ENCODE data around the gene MRTFB.

MRTFB gene

DNA sequence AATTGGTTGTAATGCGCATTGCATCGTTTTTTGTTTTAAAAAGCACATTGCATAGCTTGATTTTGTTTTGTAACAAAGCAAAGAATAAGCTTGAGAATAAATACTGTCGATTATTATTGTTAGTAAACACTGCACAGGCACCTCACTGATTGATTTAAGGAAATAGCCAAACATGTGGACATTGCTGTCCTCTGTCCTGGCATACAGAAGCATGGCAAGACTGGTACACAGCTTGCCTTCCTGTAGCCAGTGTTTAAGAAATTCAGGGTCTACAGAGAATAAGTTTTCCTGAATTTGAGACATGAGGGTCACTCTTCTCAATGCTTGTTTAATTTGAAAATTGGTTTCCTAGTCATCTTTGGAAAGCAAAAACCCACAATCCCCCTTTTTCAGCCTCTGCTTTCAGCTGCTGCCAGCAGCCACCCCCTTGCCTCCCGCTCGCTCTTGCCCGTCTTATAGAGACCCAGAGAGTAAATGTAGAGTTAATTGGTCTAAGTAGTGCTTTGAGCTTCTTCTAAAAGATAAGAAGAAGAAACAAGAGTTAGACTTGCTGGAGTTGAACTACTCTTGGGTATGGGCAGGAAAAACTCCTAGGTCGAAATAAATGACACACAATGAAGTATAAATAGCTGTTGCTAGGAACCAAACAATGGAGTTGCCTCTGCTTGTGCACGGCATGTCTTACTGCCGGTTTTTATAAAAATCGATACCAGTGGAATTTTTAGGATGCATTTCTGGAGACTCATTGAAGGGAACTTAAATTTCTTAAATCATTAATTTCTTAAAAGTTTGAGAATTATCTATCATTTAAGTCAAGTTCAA is 116.6 kb downstream of the MRTFB start:
- no peak for DNase-seq

DNA sequence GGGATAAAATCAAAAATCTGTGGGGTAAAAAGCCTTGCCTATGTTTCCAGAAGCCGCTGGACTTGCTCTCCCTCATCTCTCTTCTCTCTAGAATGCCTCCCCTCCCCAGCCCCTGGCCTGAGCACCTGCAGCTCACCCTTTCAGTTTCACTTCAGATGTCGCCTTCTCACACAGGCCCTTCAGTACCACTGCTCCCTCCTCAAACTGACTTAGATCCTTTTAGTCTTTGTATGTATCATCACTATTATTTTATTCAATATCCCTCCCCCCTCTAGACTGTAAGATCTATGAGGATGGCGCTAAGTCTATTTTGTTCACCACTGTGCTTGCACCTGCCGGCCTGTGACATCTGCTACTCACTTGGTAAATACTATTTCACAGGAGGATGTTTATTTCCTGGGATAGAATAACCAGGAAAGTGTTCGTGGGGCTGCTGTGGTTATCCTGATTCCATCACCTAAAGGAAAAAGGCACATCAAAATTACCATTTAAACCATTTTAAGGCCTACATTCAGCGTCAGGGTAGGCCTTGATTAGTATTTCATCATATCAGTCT is 122.3 kb downstream of the MRTFB start:
- DNase-seq, result peak; percentile 36

- DNase-seq, result no peak
Observed at GRCh38 chr16:14194721-14195120, 123.6 kb downstream of the MRTFB start.

- no peak for DNase-seq
Observed at GRCh38 chr16:14196011-14196410, 124.9 kb downstream of the MRTFB start.

DNA sequence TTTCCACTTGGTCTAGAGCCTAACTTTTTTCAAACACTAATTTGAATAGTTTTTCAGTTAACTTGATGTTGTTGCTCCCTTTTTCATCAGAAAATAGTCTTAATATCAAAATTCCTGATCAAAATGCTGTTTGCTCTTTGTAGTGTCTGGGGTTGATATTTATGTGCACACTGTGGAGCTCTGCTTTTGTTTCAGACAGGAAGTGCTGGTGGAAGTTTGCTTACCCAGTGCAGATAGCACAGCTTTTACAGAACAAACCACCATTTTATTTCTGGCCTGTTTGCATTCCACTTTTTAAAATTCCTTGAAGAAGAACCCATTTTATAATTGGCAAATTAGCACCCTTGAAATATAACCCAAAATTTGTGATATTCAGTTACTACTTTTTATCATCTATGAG is 125.4 kb downstream of the MRTFB start:
- no peak for DNase-seq

- DNase-seq, result no peak
Observed at GRCh38 chr16:14198012-14198411, 126.9 kb downstream of the MRTFB start.

- no peak for DNase-seq
Observed at GRCh38 chr16:14198572-14198971, 127.5 kb downstream of the MRTFB start.

GRCh38 chr16:14199199-14199598 is 128.1 kb downstream of the MRTFB start:
- no peak for DNase-seq

DNA sequence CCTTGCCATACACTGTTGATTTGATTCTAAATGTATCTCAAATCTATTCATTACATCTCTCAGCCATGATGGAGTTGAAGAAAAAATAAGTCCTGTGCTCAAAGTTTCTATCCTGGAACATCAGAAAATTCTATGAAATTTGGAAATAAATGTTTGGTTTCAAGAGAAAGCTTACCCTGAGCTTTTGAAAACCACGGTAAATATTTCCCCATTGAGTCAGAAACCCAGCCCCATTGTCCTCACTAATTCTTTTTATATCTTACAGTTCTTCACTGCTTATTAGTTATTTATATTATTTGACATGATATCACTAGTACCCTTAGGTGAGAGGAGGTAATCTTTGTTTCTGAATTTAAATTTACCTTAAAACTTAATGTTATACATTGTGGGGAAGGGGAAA is 128.5 kb downstream of the MRTFB start:
- DNase-seq, result no peak

GRCh38 chr16:14202095-14202494 is 131.0 kb downstream of the MRTFB start:
- no peak for DNase-seq

DNA sequence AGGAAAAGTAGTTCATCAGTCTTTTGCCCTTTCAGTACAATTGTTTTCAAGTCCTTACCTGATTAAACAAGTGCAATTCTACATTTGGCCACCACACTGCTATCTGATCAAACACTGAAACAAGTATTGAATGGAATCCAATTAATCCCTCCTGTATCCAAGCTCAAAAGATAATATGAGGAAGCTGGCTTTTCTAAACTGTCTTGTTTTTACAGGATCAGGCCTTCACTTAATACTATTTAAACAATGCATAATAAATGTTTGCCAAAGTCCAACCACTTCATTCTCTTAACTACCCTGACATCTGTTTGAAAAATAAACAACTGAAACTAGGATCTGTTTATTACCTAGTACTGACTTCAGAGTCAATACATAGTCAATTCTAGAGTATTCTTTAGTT is 131.6 kb downstream of the MRTFB start:
- DNase-seq, result no peak

DNA sequence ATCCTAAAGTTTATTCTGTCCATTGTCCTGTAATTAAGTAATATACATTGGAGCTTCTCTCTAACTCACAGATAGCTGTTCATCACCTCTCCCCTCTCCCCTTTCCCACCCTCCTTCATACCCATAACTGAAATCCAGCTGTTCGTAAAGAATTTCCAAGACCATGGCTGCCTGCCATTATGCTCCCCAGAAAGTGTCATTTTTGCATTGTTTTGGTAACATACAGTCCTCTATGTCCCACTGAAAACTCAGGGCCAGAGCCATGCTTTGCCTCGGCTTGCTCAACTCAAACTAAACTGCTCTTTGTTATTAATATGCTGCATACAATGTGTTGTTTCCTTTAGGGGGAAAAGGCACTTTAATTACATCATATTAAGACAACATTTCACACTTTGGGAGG is 132.0 kb downstream of the MRTFB start:
- no peak for DNase-seq

- no peak for DNase-seq
Observed at GRCh38 chr16:14205666-14206065, 134.5 kb downstream of the MRTFB start.

- DNase-seq, result no peak
Observed at GRCh38 chr16:14211856-14212543, 140.9 kb downstream of the MRTFB start.

GRCh38 chr16:14215941-14216340 is 144.8 kb downstream of the MRTFB start:
- no peak for DNase-seq

DNA sequence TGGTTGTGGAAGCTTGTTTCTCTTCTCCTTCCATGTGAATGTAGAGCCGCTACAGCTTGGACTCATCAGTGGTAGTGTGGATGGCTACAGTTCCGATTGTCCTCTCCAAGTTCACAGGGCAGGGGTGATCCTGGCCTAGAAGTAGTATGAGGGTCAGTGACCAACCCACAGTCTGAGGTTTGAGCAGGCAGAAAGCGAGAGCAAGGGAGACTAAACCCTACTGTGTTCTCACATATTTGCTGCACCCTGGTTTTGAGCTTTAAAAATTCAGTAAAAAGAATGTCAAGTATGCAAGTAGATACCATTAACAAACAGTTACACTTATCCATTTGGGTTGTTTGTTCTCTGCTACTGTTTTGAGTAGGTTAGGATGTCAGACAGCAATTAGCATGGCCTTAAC is 148.9 kb downstream of the MRTFB start:
- no peak for DNase-seq

DNA sequence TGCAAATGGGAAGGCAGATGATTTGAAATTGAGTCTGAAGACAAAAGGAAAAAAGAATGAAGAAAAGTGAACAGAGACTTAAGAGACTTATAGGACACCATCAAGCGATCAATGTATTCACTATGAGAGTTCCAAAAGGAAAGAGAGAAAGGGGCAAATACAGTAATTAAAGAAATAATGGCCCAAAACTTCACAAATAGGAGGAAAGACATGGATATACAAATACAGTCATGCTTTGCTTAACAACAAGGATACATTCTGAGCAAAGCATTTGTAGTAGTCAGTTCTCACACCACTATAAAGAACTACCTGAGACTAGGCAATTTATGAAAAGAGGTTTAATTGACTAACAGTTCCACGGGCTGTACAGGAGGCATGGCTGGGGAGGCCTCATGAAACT is 152.5 kb downstream of the MRTFB start:
- no peak for DNase-seq

DNA sequence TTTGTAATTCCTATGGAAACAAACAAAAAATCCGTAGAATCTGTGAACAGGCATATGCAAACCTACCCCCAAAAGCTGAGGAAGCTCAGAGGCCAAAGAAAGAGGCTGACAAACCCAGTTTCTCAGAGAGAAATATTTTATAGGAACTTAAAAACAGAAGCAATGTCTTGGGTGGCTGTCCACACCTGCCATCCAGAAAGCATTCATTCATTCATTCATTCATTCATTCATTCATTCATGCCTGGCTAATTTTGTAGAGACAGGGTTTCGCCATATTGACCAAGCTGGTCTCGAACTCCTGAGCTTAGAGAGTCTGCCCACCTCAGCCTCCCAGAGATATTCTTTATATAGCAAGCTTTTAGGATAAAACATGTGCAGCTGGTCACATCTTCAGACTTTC is 154.3 kb downstream of the MRTFB start:
- no peak for DNase-seq

GRCh38 chr16:14232106-14232864 is 161.2 kb downstream of the MRTFB start:
- no peak for DNase-seq

GRCh38 chr16:14236401-14236800 is 165.3 kb downstream of the MRTFB start:
- DNase-seq, result no peak

DNA sequence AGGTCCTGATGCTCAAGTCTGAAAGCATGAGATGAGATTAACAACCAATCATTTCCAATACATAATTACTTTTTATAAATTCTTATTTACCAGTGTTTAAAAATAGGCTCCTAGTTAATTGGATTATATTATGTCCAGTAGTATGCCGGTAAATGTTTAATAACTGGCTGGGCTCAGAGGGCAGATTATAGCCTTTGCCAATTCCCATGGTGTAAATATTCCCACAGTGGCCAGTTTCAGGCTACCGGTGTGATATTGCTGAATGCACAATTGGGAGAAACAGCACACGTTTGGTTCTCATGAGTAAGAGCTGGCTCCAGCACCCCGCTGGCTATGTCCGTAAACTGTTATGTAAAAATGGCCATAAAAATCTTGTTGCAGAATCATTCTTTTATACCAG is 167.6 kb downstream of the MRTFB start:
- DNase-seq, result no peak

GRCh38 chr16:14239791-14240190 is 168.7 kb downstream of the MRTFB start:
- DNase-seq, result no peak

- no peak for DNase-seq
Observed at GRCh38 chr16:14240219-14240843, 169.2 kb downstream of the MRTFB start.

Measured in CD4-positive, alpha-beta T cell treated with Interleukin-17A for 1 hour (primary cell).